ENCODE measurements around the gene SCN9A. TPM values are rescaled to one million over a fixed set of nuclear protein-coding genes. Genes with fewer than 3 reads are reported as not detected.

The SCN9A gene
- total and polyA plus RNA-seq, 12 donors: 0.30 to 7.9 (median 1.7) TPM

DNA sequence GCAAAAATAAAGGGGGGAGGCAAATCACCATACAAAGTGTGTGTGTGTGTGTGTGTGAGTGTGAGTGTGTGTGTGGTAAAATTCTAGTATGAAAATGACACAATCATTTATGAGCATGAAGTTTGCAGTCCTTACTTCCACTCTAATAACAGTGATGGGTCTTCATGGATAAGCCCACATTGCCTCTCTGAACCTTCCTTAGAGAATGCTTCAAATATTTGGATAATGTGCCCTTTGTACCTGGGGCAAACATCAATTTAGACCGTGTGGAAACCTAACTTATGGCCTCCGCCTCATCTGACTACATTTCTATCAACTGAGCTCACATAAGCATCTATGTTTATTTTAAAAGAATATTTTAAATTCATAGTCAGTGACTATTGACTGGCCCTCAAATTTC, 3.7 kb downstream of the SCN9A start:
- no peak for TF ChIP-seq POLR2A (IDR thresholded peaks at IDR 0.05)
- TF ChIP-seq, protein P1, sequence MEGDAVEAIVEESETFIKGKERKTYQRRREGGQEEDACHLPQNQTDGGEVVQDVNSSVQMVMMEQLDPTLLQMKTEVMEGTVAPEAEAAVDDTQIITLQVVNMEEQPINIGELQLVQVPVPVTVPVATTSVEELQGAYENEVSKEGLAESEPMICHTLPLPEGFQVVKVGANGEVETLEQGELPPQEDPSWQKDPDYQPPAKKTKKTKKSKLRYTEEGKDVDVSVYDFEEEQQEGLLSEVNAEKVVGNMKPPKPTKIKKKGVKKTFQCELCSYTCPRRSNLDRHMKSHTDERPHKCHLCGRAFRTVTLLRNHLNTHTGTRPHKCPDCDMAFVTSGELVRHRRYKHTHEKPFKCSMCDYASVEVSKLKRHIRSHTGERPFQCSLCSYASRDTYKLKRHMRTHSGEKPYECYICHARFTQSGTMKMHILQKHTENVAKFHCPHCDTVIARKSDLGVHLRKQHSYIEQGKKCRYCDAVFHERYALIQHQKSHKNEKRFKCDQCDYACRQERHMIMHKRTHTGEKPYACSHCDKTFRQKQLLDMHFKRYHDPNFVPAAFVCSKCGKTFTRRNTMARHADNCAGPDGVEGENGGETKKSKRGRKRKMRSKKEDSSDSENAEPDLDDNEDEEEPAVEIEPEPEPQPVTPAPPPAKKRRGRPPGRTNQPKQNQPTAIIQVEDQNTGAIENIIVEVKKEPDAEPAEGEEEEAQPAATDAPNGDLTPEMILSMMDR (IDR thresholded peaks at IDR 0.05): no peak
- DNase-seq: no peak
- Histone ChIP-seq H3K4me3 (no peak overlapping the region), H3K27ac (no peak overlapping the region), H3K9me3 (replicated peaks in 1 of 3) (no peaks in the 10 kb centered on the region), H3K4me1 (replicated peaks in 1 of 2) (peaks cover 0 to 10% of the 10 kb centered on the region in 2 donors), H3K36me3 (replicated peaks in 1 of 2) (no peaks in the 10 kb centered on the region), H3K27me3 (peaks cover 6% of the 10 kb centered on the region)
- intact Hi-C loops (cut with DNase I): no loop called here
- 58 to 70% (median 59%) methylated on average over 2 of the region's 2 CpGs for WGBS, 4 donors

- Histone ChIP-seq H3K4me1 (replicated peaks in 1 of 2) (no peaks in the 10 kb centered on the region), H3K9me3 (replicated peaks in 1 of 3) (no peaks in the 10 kb centered on the region), H3K36me3 (replicated peaks in 1 of 2) (no peaks in the 10 kb centered on the region), H3K4me3 (no peak overlapping the region), H3K27ac (no peak overlapping the region), H3K27me3 (no peaks in the 10 kb centered on the region)
- 48 to 58% (median 51%) methylated on average over 6 of the region's 6 CpGs for WGBS, 4 donors
- TF ChIP-seq, protein P1 (IDR thresholded peaks at IDR 0.05): no peak
- TF ChIP-seq POLR2A (IDR thresholded peaks at IDR 0.05): no peak
- intact Hi-C loops (cut with DNase I): no loop called here
- no peak for DNase-seq
Observed at GRCh38 chr2:166365803-166366420, 9.8 kb downstream of the SCN9A start.

DNA sequence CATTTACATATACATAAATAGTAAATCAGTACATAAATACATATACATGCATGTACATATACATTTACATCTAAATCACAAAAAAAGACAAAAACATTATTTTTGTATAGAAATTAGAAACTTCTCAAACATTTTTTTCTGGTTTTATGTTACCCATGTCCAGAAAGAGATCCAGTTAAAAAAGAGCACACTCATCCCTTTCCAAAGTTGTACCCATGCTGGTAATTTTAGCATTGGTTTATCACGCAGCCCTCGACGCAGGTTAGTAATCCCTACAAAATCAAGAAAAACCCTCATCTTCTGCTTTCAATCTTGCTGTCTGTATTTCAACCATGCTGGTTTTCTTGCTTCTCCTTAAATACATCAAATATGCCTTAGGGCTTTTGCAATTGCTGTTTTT, 10.5 kb downstream of the SCN9A start:
- WGBS, 4 donors: 76 to 90% (median 87%) methylated on average over 3 of the region's 3 CpGs
- no peaks in the 10 kb centered on the region for H3K36me3 ChIP-seq (replicated peaks in 1 of 2)
- no peak for DNase-seq
- intact Hi-C loops (cut with DNase I): no loop called here
- no peaks in the 10 kb centered on the region for H3K4me1 ChIP-seq (replicated peaks in 1 of 2)
- H3K4me3 ChIP-seq: no peak overlapping the region
- no peak overlapping the region for H3K27ac ChIP-seq
- no peaks in the 10 kb centered on the region for H3K9me3 ChIP-seq (replicated peaks in 1 of 3)
- TF ChIP-seq POLR2A (IDR thresholded peaks at IDR 0.05): no peak
- TF ChIP-seq, protein P1 (IDR thresholded peaks at IDR 0.05): no peak
- no peaks in the 10 kb centered on the region for H3K27me3 ChIP-seq

GRCh38 chr2:166364476-166365161, 11.1 kb downstream of the SCN9A start:
- Histone ChIP-seq H3K9me3 (replicated peaks in 1 of 3) (no peaks in the 10 kb centered on the region), H3K27me3 (no peaks in the 10 kb centered on the region), H3K4me1 (replicated peaks in 1 of 2) (no peaks in the 10 kb centered on the region), H3K36me3 (replicated peaks in 1 of 2) (no peaks in the 10 kb centered on the region), H3K4me3 (no peak overlapping the region), H3K27ac (no peak overlapping the region)
- DNase-seq: no peak
- intact Hi-C loops (cut with DNase I): no loop called here
- 85 to 91% (median 87%) methylated on average over 9 of the region's 9 CpGs for WGBS, 4 donors
- TF ChIP-seq POLR2A (IDR thresholded peaks at IDR 0.05): no peak
- TF ChIP-seq, protein P1 (IDR thresholded peaks at IDR 0.05): no peak

Measured in adrenal gland (tissue), 12 donors.